Fibroblast of lung (primary cell): ENCODE measurements around the gene ARSG. TPM values are rescaled to one million over a fixed set of nuclear protein-coding genes. Genes with fewer than 3 reads are reported as not detected.
A peak's percentile ranks its signal among the peaks of the same experiment; 100 is the strongest.

Experiments used
- DNase-seq, 2 donors: peaks; one replicate each; pipeline versions ENCODE4 v3.0.0 to v3.0.0-alpha.2; 2010; ENCODE audit warnings: low read depth in 2 of 2
- H2AFZ ChIP-seq: 2 replicates; pipeline ENCODE4 v1.5.1; 2012; ENCODE audit warnings: low read length, control low read depth, inconsistent platforms
- H3K27ac ChIP-seq: 2 replicates; pipeline ENCODE4 v1.5.1; 2011; ENCODE audit warnings: low read length, control low read depth; ENCODE audit not compliant: insufficient read depth
- H3K27me3 ChIP-seq: 2 replicates; pipeline ENCODE4 v1.5.1; 2011; ENCODE audit warnings: mild to moderate bottlenecking, low read length; ENCODE audit not compliant: control insufficient read depth, insufficient read depth
- H3K36me3 ChIP-seq: 2 replicates; pipeline ENCODE4 v1.5.1; 2011; ENCODE audit warnings: low read length; ENCODE audit not compliant: control insufficient read depth, insufficient read depth
- H3K4me1 ChIP-seq: 2 replicates; pipeline ENCODE4 v1.5.1; 2011; ENCODE audit warnings: low read length; ENCODE audit not compliant: control insufficient read depth, insufficient read depth; ENCODE audit errors: extremely low read depth
- H3K4me2 ChIP-seq: 2 replicates; pipeline ENCODE4 v1.5.1; 2011; ENCODE audit warnings: low read length, control low read depth; ENCODE audit not compliant: insufficient read depth; ENCODE audit errors: extremely low read depth
- H3K4me3 ChIP-seq, 4 experiments: fragments of 200-600 bp in 1 of 4; sonication (generic) in 1 of 4; replicated peaks in 1 of 4; 2 replicates each; pipeline ENCODE4 v1.5.1; 2011 to 2016; ENCODE audit warnings: low read length in 4 of 4, low read depth in 3 of 4, mild to moderate bottlenecking in 3 of 4, control low read depth in 2 of 4, inconsistent platforms in 1 of 4, mixed read lengths in 1 of 4; ENCODE audit not compliant: insufficient read depth in 1 of 4; ENCODE audit errors: control extremely low read depth in 1 of 4
- H3K79me2 ChIP-seq: 2 replicates; pipeline ENCODE4 v1.5.1; 2012; ENCODE audit warnings: mild to moderate bottlenecking, low read length, inconsistent platforms; ENCODE audit not compliant: control insufficient read depth, insufficient read depth
- H3K9ac ChIP-seq: 2 replicates; pipeline ENCODE4 v1.5.1; 2011; ENCODE audit warnings: mild to moderate bottlenecking, low read length, control low read depth; ENCODE audit not compliant: insufficient read depth
- H3K9me3 ChIP-seq: 2 replicates; pipeline ENCODE4 v1.5.1; 2012; ENCODE audit warnings: low read depth, low read length; ENCODE audit not compliant: control insufficient read depth, insufficient read depth
- H4K20me1 ChIP-seq: 2 replicates; pipeline ENCODE4 v1.5.1; 2011; ENCODE audit warnings: low read length; ENCODE audit not compliant: control insufficient read depth, insufficient read depth; ENCODE audit errors: extremely low read depth
- EZH2 ChIP-seq: IDR thresholded peaks from 2 replicates; pipeline ENCODE4 v1.5.1; 2012; ENCODE audit warnings: low read length, control low read depth, mild to moderate bottlenecking; ENCODE audit errors: missing control alignments
- polyA plus RNA-seq, 2 donors: library from polyadenylated mRNA; depleted of rRNA in 1 of 2; stranded (reverse) in 1 of 2; unstranded in 1 of 2; fragments of >200 nt; gene quantifications; 2 replicates each; pipeline ENCODE4 v1.2.1, GENCODE V29; 2011 to 2012; ENCODE audit warnings: missing spikeins in 1 of 2
- total RNA-seq: library from RNA; depleted of rRNA; stranded (reverse); fragments of >200 nt; gene quantifications from 2 replicates; pipeline ENCODE4 v1.2.1, GENCODE V29; 2014
- TF ChIP-seq, protein P1 (sequence below), 2 donors: IDR thresholded peaks in 1 of 2; conservative IDR thresholded peaks in 1 of 2; 1 replicate in 1 of 2; 2 replicates in 1 of 2; pipeline ENCODE4 v1.5.1; 2011 to 2012; ENCODE audit warnings: low read length in 2 of 2, control low read depth in 1 of 2, inconsistent platforms in 1 of 2, low read depth in 1 of 2, mild to moderate bottlenecking in 1 of 2

Gene ARSG
- total and polyA plus RNA-seq, 2 donors (not counting 1 experiment from before 2014, with no cell fraction given) = 3.5 to 8.1 TPM

DNA sequence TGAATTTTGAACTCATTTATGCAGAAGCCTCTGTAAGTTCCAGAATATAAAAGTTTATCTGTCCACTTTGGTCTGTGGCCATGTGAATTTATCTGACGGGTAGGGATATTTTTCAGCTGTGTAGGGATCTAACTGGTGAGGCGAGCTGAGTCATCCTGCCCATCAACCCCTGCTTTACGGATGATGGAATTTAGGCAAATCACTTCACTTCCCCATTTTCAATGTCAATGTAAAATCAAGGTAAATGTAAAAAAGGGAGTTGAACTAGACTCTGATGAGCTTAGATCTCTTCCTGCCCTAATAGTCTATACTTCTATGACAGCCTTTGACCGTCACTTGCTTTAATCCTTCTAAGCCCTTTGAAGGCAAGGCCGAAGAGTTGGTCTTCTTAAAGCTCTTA lies 2.9 kb upstream of the ARSG start:
- Histone ChIP-seq H3K4me1 (peaks cover 8% of the 10 kb centered on the region), H3K9me3 (no peaks in the 10 kb centered on the region), H3K27ac (no peak overlapping the region), H3K9ac (no peak overlapping the region), H3K4me3 (no peak overlapping the region), H4K20me1 (no peaks in the 10 kb centered on the region), H3K79me2 (no peaks in the 10 kb centered on the region), H3K36me3 (no peaks in the 10 kb centered on the region), H3K4me2 (no peak overlapping the region), H3K27me3 (no peaks in the 10 kb centered on the region), H2AFZ (no peak overlapping the region)
- TF ChIP-seq, protein P1, sequence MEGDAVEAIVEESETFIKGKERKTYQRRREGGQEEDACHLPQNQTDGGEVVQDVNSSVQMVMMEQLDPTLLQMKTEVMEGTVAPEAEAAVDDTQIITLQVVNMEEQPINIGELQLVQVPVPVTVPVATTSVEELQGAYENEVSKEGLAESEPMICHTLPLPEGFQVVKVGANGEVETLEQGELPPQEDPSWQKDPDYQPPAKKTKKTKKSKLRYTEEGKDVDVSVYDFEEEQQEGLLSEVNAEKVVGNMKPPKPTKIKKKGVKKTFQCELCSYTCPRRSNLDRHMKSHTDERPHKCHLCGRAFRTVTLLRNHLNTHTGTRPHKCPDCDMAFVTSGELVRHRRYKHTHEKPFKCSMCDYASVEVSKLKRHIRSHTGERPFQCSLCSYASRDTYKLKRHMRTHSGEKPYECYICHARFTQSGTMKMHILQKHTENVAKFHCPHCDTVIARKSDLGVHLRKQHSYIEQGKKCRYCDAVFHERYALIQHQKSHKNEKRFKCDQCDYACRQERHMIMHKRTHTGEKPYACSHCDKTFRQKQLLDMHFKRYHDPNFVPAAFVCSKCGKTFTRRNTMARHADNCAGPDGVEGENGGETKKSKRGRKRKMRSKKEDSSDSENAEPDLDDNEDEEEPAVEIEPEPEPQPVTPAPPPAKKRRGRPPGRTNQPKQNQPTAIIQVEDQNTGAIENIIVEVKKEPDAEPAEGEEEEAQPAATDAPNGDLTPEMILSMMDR (conservative IDR thresholded peaks at IDR 0.05 in 1 of 2, IDR thresholded peaks at IDR 0.05 in 1 of 2; ENCODE audit: low read depth in 1 of 2, low read length in 2 of 2) = no peak
- TF ChIP-seq EZH2 = no peak
- DNase-seq = no peak

DNA sequence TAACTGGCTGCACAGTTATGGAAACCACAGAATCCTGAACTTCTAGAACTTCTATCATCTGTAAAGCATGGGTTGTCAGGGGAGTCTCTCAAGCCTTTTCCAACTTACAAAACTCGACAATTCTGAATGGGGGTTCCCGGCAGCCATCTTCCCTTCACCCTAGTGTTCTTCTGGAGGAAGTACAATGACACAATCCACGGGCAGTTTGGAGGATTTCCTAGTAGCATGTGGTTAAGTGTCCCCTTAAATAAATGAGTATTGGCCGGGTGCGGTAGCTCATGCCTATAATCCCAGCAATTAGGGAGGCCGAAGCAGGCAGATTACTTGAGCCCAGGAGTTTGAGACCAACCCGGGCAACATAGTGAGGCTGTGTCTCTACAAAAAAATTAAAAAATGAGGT lies 2.5 kb upstream of the ARSG start:
- Histone ChIP-seq H3K9ac (no peak overlapping the region), H3K79me2 (no peaks in the 10 kb centered on the region), H2AFZ (no peak overlapping the region), H3K36me3 (no peaks in the 10 kb centered on the region), H4K20me1 (no peaks in the 10 kb centered on the region), H3K4me1 (peaks cover 8% of the 10 kb centered on the region), H3K27me3 (no peaks in the 10 kb centered on the region), H3K27ac (no peak overlapping the region), H3K4me2 (no peak overlapping the region), H3K9me3 (no peaks in the 10 kb centered on the region), H3K4me3 (no peak overlapping the region)
- DNase-seq = no peak
- TF ChIP-seq, protein P1 (conservative IDR thresholded peaks at IDR 0.05 in 1 of 2, IDR thresholded peaks at IDR 0.05 in 1 of 2; ENCODE audit: low read depth in 1 of 2, low read length in 2 of 2) = no peak
- TF ChIP-seq EZH2 = no peak

DNA sequence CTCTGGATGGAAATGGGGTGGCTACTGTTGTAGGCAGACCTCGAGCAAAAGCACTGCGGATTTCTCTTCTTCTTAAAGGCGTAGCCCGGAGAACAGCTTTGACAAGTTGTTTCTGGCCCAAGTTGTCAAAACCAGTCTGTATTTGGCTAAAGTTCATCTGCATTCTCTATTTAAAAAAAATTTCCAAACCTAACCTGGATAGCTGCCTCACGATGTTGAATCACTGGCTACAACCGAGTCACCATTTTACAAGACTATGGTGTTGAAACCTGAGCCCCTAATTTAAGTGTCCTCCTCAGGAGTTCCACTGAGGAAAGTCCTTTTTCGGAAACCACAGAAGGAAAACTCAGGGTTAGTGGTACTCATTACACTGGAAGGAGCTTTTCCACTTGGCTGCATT lies 1.8 kb upstream of the ARSG start:
- no peak for DNase-seq
- Histone ChIP-seq H3K9ac (no peak overlapping the region), H3K79me2 (no peaks in the 10 kb centered on the region), H3K4me3 (peak overlapping the region in 3 of 4 experiments; percentile 10 to 74 (median 68)), H3K27me3 (no peaks in the 10 kb centered on the region), H3K27ac (peak overlapping the region; percentile 69), H2AFZ (no peak overlapping the region), H3K4me2 (peak overlapping the region; percentile 44), H3K4me1 (peaks cover 8% of the 10 kb centered on the region), H3K9me3 (no peaks in the 10 kb centered on the region), H3K36me3 (no peaks in the 10 kb centered on the region), H4K20me1 (no peaks in the 10 kb centered on the region)
- TF ChIP-seq, protein P1 (conservative IDR thresholded peaks at IDR 0.05 in 1 of 2, IDR thresholded peaks at IDR 0.05 in 1 of 2; ENCODE audit: low read depth in 1 of 2, low read length in 2 of 2) = no peak
- no peak for TF ChIP-seq EZH2
